GM18502 (cell line): ENCODE results near the gene IL1RAPL2.

Experiments
- ATAC-seq: cut with Tn5 transposase; IDR thresholded peaks from one replicate; pipeline ENCODE4 v1.9.1; 2021; ENCODE audit warnings: mild to moderate bottlenecking; ENCODE audit not compliant: unreplicated experiment, poor library complexity

IL1RAPL2 gene

DNA sequence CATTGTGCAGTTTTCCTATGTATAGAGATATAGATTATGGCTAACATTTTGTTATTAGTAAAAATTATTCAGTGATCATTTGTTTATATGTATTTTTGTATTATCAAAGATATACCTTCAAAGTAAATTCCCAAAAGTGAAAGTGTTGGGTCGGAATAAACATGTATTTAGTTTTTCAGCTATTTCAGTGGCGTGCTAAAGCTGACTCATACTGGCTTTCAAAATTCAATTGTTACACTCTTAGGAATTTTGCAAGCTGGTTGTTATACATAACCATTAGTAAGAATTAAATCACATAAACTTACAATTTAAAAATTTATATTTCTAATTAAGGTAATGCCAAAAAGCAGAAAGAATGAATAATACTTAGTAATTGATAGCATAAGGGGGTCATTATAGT, 968.0 kb downstream of the IL1RAPL2 start:
- ATAC-seq = no peak

DNA sequence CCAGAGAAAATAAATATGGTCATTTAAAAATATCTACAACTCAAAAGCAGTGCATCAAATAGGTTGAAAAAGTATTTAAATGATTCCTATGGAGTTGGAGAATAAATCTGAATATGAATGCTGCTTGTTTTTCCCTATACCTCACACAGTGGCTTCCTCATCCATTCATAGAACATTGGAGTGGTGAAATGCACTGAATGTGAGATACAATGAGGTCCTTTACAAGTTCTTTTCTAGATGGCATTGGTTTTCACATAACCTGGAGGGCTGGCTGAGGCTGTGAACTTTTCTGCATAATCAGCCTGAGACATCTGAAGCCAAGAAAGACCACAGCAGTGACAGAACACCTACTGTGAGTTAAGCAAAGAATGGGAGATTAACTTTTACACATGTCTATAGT, 977.3 kb downstream of the IL1RAPL2 start:
- ATAC-seq = no peak

DNA sequence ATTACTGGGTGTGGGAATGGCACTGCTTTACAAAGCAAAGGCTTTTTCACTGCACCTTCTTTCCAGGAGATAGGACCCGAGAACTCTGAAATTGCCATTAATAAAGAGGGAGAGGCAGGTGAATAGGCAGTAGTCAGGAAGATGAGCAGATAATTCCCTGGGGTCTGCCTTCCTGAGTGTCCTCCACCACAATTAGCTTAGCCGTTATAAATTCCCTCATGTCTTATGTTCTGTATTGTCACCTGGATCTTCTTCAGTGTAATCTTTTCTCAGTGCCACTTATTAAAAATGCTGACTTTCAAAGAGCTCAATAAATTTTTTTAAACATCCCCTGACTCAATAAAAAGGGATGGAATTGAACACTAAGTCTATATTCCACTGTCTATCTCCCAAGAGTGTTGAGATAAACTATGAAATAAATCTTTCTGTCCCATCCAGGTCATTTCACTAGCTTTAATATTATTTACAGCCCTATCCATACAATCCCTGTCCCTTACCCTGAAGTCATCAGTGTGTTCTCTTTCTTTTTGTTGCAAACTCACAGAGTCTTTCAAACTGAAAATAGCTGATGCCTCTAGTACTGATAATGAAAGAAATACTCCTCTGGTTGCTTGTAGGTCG, 984.2 kb downstream of the IL1RAPL2 start:
- ATAC-seq = no peak

DNA sequence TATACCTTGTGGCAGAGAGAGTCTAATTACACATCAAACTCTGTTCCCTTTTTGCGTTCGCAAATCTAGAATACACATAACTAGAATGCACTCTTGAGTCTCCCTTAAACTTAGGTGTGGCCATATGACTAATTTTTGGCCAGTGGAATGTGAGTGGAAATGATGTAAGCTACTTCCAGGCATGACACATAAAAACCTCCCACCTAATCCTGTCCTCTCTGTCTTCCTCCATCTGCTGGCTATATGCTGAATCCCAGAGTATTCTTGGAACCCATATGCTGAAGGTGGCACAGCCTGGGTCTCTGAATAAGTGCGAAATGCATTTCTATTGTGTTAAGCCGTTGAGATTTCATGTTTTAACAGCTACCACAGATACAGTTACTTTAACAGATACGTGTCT, 986.4 kb downstream of the IL1RAPL2 start:
- no peak for ATAC-seq

DNA sequence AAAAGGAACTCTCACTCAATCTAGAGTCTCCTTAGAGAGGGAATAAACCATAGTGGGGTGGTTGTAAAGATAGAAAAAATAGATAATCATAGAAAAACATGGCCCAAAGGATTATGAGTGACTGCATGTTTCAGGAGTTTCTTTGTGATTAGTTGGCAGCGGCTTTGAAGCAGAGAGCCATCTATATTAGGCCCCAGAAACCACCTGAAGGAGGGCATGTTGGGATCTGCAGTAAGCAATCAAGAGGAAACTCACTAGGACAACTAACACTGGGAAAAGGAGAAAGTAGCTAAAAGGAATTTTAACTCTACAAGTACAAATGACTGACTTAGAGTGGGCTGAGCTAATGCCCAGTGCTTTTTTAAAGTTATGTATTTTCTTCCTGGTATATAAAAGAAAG, 987.1 kb downstream of the IL1RAPL2 start:
- ATAC-seq = no peak

DNA sequence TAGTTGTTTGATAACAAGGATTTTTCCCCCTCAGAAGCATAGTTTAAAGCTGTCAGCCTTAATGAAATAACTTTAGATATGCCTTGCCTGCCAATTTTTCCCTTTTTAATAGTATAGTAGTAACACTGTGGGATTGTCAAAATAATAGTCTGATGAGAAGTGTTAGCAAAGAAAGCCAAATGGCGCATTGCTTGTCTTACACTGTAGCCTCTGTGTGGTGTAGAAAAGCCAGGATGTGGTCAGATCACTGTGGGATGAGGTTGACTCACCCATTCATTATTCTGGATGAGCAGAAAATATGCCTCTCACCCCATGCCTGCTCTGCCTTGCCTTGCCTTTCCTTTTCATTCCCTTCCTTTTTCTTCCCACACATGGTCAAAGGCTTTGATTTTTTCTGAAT, 998.5 kb downstream of the IL1RAPL2 start:
- ATAC-seq = no peak

DNA sequence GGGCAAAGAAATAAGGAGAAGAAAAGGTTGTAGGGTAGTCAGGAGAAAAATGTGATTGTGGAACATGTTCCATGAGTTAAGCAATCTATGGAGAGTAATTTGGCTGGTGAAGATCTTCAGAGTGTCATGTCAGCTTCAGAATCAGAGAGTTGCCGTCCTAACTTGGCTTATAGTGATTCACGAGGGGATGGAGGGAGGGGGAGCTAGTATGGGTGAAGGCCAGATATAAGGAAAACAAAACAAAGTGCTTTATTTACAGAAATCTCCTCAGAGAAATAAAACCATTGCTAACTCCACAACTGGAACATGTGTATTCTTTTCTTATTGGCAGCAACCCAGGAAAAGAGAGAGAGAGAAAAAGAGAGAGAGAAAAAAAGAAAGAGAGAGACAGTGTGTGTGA, 999.9 kb downstream of the IL1RAPL2 start:
- ATAC-seq = no peak

DNA sequence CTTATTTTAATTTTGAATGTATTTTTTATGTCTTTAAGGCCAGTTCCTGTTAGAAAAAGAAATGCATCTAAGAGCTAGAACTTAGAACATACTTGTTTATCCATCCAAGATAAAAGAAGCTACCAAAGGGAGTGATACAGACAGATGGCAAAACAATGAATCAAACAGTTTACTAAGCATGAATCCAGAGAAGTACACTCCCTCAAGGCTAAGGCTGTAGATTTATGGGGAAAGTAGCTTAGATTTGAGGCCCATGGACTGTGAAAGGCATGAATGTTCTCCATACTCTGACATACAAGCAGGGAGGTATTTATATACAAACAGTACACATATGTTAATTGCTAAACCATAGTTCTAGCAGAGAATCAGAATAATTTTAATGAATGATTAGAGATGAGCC, 1001.1 kb downstream of the IL1RAPL2 start:
- no peak for ATAC-seq

DNA sequence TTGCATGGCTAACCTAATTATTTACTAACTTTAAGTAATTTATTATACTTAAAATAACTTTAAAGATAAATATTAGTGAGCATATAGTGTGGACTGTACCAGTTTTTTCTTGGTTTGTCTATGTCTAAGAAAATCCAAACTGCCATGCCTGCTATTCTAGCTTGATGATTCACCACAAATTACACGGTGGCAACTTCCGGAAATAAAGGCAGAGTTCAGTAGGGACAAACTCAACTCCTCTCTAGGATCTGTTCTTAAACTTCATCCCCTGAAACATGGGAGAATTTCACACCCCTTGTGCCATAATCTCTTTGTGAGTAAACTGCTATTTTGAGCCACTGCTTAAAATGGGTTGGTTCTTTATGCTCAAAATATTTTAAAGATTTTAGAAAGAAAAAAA, 1042.7 kb downstream of the IL1RAPL2 start:
- ATAC-seq = no peak

DNA sequence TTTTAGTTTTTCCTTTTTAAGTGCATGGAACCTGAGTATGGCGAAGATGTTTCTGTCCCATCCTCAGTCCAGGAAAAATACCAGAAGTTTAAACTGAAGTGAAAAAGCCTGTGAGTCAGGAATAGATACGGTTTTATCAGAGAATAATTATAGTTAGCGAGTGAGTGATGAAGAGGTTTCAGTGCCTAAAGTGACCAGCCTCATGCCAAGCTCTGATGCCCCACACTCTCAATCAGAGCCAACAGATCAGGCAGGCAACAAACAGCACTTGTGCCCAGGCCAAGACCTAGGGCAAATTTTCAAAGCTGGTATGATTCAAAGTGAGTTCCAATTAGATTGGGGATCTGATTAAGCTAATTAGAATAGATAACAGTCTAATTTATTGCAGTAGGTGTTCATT, 1043.5 kb downstream of the IL1RAPL2 start:
- no peak for ATAC-seq

DNA sequence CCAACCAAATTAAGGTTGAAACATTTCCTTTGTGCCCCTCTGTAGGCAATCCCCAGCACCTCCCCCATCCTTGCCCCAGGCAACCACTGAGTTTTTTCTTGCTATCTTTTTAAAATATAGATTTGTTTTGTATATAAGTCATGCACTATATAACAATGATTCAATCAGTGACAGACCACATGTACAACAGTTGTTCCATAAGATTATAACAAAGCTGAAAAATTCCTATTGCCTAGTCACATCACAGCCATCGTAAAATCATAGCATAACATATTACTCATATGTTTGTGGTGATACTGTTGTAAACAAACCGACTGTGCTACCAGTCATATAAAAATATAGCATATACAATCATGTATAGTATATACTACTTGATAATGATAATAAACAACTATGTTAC, 1044.4 kb downstream of the IL1RAPL2 start:
- no peak for ATAC-seq

DNA sequence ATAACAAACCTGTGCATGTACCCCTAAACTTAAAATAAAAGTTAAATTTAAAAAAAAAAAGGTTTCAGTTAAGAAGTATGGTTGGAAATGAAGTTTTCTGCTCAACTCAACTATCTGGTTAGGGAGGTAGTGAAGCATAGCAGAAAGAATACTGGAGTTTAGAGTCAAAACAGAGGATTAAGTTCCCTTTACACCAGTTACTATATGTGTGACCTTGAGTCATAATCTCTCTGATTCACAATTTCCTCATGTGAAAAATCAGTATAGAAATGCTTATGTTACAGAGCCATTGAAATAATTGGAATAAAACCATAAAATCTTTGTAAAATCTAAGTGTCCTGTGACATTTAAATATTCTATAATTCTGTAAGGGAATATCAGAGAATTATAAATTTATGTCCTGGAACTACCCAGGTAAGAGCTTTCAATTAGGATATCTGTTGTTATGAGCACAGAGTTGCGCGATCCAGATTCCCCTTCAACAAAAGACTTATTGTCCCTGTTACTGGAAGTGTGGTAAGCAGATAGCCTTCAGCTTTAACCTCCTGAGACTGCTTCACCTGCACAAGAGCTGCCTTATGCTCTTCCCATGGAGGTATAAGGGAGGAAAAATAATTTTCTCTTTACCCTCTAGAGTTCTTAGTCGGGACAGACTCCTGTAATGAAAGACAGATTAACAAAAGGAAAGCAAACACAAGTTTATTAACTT, 1052.5 kb downstream of the IL1RAPL2 start:
- ATAC-seq = no peak

DNA sequence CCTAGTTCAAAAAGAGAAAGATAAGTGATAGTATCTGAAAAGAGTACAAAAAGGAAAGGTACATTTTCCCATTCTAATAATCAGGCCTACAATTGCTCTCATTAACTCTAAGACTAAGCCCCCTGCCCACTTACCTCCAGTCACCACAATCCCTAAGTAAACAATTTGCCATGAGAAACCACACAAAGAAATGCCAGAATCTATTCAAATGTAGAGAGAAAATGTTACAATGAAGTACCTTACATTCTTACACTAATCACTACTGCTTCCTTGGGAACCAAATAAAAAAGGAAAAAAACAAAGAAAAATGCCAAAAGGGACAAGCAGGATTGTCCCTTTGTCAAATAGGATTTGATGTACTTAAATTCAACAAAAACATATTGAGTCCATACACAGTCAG, 1068.2 kb downstream of the IL1RAPL2 start:
- no peak for ATAC-seq

DNA sequence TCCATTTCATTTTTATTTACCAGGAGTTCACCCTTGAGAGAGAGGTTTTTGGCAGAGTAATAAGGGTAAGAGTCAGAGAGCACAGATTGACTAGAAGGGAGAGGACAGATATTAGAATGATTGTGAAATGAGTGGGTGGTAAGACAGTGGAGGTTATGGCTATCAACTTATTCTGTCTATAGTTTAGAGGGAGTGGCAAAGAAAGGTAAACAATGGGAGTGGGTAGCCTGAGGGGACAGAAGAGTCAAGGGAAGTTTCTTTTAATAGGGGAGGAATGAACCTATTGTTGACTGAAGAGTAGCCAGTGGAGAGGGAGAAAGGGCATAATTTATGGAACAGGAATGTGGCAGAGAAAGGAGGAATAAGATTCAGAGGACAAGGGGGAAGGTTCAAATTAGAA, 1069.8 kb downstream of the IL1RAPL2 start:
- ATAC-seq = no peak

DNA sequence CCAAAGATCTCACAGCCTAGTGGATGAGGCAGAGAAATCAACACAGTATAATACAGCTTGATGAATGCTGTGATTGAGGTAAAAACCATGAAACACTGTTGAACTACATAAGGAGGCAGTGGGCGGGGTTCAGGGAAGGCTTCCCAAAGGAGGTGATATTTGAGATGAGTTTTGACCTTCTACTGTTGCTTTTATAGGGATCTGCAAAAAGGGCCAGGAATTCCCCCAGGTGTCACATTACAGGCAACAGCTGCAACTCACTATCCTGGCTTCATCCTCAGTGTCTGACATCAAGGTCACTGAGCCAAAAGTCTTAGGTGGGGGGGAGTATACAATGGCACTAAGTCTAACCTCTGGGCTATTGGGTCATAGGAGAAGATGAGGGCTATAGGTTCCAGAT, 1070.7 kb downstream of the IL1RAPL2 start:
- ATAC-seq = no peak

DNA sequence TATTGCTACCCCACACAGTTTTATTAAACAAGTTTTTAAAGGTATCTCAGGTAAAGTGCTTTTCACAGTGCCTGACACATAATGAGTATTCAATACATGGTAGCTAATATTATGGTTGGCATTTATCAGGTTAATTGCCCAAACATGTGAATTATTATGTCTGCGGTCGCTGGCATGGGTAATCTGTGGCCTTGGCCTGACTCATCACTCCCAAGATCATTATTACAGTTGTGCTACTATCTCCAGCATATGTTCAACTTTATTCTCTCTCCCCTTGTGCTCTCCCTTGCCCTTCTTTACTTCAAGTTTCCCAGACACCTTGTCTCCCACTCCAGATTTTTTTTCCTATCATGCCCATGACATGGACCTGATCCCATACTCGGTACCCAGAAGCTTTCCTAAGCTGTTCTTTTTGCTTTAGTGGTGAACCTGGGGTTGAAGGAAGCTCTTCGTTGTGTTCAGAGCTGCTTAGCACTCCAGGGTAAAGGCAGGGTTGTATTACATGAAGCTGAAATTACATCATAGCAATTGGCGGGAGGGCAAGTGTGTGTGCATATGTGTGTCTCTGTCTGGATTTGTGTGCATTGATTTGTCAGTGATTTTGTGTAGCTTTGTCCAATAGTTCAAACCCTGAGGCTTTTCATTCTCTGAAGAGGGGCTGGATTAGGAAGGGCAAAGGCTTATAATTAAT, 1079.8 kb downstream of the IL1RAPL2 start:
- no peak for ATAC-seq

DNA sequence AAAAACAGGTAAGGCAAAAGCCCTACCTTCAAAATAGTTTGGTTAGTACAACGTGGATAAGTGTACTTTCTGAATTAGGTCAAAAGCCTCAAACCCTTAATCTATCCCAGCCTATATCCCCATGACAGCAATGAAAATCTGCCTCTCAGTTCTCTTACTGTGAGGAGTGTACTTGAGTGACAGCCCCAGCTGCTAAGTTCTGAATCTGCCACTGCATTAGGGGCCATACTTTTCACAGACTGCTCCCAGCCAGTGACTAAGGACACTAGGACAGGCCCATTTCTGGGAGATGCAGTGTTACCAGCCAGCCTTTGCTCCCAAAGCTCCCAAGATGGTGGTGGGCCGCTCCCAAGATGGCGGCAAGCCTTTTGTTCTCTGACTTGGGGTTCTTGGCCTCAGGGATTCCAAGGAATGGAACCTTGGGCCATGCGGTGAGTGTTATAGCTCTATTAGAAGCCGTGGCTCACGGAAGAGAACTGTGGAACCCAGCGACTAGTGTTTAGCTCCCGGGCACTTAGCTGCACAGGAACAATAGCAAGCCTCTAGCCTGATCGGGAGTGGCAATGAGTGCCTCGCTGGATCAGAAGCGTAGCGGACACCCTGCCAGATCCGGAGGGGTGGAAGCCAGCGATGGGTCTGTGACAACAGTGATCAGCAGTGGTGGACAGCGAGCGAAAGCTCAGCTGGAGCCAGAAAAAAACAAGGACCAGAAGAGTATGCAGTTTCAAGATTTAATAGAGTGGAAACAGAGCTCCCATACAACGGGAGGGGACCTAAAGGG, 1080.8 kb downstream of the IL1RAPL2 start:
- ATAC-seq = no peak

DNA sequence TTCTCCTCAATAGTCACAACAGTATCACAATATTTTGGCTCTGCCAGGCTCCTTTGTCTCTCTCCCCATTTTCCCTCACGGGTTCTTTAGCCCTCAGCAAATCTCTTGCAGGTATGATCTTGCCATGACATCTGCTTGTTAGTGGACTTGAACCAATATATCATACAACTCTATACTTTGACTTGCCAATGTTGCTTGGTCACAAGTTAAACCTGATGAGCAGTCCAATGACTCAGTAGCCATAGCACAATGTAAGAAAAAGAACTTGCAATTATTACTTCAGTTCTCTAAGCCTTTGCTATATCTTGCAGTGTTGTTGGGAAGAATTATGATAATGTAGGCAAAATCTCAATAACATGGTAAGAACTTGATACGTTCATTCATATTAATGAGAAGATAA, 1081.8 kb downstream of the IL1RAPL2 start:
- ATAC-seq = no peak

DNA sequence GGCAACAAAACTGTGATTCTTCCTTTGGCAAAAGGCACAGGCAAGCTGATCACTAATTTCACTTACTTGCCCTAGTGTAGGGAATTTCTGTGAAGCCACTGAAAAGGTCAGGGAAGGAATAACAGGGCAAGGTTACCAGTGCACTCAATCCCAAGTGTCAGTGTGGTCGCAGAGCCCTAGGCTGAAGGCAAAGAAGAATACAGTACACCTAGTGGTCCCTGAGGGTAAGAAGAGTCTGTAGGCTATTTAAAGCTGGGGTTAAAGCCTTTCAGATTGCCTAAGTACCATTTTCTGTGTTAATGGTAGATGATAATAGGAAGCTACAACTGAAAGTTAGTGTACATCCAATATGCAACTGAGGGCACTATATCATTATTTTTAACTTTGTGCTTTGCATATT, 1082.7 kb downstream of the IL1RAPL2 start:
- ATAC-seq = no peak

DNA sequence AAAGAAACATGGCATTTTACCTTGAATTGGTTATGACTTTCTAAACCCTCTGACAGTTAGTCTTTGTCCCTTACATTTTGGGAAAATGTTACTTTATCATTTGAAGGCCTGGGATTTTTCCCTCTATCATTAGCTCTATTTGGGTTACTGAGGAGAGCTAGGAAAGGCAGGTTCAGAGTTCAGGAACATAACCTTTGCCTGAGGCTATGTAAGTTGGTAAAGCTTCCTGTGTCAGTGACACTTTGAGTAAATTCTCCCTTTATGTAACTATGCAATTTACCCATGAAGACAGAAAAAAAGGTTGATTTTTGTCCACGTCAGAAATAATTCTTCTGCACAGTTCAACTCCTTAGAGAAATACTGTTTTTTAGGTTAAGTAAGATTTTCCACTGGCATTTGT, 1084.6 kb downstream of the IL1RAPL2 start:
- ATAC-seq = no peak

DNA sequence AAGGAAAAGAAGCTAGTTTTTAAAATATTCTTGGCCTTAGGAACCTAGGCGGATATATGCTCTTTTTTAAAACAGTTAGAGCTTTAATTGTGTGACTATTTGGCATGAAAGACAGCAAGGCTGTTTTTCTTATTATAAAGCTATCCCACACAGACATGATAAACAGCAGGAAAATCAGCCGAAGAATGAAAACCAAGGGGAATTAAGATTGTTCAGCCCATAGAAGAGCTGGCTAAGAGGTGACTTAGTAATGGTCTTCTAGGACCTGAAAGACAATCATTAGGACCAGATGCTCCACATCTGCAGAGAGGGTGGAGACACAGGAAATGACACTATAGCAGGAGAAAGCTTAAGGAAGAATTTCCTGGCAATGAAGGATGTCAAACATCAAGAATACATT, 1085.0 kb downstream of the IL1RAPL2 start:
- no peak for ATAC-seq
